Globus pallidus (tissue), 1 donor: ENCODE results near the gene CEP170.

Source experiments
- DNase-seq: peaks from one replicate; pipeline ENCODE4 v3.0.0-alpha.2; 2015; ENCODE audit warnings: low spot score

The CEP170 gene

GRCh38 chr1:243267914-243268653 lies 13.0 kb upstream of the CEP170 start:
- no peak for DNase-seq

DNA sequence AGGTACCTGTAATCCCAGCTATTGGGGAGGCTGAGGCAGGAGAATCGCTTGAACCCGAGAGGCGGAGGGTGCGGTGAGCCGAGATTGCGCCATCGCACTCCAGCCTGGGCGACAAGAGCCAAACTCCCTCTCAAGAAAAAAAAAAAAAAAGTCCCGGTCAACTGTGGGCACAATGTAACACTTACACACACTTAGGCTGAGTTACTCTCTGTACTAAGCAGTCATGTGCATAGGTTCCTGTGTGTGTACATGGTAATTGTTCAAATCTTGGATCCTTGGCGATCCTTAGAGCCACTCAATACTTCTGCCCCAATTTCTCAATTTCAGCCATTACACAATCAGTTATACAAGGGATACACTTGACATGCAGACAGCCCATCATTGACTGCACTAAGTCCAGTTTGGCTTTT lies 12.4 kb upstream of the CEP170 start:
- no peak for DNase-seq

DNA sequence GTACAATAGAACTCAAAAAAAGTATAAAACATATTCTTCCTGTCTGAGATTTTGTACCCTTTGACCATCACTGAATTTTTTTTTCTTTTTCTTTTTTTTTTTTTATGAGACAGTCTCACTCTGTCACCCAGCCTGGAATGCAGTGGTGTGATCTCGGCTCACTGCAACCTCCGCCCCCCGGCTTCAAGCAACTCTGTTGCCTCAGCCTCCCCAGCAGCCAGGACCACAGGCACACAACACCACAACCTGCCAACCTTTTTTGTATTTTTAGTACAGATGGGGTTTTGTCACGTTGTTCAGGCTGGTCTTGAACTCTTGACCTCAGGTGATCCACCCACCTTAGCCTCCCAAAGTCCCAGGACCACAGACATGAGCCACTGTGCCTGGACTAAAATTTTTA lies 11.2 kb upstream of the CEP170 start:
- DNase-seq: no peak

DNA sequence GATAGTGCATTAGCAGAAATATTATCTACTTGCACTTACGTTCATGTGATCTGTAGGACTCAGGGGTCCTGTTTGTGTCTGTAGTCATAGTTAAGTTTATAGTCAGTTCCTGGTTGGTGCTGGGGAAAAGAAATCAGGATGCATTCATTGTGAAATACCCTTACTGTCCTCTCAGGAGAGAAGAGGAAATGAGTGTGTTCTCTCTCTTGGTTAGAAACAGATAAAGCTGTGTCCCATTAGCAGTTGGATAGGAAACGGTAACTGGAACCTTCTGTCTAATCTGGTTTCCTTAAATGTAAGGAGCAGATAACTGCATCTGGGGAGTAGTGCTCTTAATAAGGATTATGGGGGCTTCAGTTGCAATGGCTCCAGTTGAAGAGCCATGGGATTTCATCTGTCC lies 9.6 kb upstream of the CEP170 start:
- DNase-seq: peak; percentile 41

DNA sequence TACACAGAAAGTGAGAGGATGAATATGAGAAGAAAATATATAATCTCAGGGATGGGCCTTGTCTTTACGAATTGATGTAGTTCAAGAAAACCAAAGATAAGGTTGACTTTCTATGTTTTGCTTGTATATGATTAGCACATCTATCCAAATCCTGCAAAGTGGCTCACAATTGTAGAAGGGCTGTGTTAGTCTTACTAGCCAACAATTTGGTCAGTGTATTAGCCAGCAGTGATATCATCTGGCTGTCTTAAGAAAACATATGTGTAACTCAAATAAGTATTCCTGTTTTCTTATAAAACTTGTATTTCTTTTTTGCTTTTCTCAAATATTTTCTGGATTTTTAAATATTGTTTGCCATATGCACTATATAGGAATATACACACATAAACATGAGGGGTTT lies 6.3 kb upstream of the CEP170 start:
- no peak for DNase-seq

DNA sequence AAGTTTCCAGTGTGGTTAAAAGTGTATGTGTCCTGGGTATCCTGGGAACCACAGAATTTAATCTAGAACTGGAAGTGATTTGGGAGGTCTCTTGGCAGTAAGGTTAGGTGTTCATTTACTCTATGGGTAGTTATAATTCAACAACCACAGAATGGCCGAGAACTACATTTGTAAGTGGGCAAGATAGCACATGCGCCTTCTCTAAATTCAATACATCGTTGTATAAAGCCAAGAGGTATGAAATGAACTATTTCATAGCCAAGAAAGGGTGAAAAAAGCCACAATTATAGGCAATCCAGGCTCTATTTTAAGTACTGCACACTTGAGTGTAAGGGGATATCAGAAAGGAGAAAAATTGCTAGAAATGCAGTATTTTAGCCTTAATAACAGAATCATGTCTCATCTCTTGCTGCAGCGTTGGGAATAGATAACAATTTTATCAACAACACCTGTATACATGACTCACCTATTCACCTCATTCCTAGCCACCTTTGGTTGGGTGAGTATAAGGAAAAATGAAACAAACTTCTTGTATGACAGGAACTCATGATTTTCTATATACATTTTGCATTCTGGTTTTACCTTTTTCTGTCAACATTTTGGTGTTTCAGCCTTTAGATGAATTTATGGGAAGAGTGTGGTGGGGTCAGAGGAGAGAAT lies 5.3 kb upstream of the CEP170 start:
- no peak for DNase-seq

DNA sequence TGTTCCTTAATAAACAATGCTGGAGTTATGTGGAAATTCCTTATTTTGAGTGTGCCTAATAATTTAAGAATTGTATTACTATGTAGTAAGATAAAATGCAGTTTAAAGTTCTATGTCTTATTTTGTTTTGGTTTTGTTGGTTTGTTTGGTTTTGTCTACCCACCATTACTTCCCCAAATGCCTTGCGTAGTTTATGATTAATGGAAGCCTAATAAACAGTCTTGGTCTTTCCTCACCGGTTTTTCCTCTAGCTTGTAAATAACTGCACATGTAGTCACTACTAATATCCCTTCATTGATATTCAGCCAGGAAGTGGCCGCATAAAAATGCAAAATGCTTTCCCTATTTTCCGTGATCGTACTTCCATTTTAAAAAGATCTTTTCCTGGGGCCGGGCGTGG lies 3.6 kb upstream of the CEP170 start:
- no peak for DNase-seq

DNA sequence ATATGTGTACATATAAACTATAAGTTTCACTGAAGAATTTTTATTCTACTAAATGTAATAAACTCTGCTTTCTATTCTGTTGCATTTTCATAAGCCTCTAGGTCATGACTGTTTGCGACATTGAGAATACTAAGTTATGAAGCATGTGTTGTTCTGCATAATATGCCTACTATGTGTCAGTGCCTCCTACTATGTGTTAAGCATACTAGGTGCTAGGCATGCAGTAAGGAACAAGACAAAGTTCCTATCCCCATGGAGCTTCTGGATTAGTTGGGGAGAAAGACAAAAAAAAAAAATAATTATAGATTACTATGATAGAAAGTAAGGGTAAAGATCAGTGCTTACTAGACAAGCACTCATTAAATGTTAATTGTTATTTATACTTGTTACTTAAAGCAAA lies 2.1 kb upstream of the CEP170 start:
- DNase-seq: no peak

- no peak for DNase-seq
Observed at GRCh38 chr1:243256590-243256989, 1.5 kb upstream of the CEP170 start.

DNA sequence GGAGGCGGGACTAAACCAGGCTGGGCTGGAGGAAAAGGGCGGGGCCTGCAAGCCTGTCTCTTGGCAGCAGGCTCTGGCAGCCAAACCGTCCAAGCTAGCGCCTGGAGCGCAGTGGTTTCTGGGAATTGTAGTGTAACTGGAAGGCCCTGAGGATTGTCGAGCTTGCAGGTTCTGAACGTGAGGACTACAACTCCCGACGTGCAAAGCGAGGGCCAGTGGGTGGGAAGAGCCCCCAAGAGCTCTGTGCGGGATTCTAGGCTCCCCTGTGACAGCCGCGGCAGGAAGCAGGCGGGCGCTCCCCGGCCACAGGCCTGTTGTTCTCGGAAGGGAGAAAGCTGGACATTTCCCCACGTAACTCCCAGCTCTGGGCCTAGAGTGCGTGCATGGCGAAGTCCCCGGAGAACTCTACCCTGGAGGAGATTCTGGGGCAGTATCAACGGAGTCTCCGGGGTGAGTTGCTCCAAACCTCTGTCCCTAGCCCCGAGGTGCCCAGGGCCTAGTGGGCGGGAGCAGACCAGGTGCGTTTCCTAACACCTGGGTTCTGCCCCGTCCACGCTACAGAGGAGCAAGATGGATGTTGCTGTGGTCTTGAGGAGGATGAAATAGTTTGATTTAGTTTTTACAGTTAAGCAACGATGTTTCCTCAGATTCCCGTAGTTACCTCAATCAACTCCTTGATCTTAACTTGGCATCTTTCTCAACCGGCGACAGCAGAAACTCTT lies 871 bp upstream of the CEP170 start, which contains the start of gene SDCCAG8:
TSS of gene SDCCAG8 (plus strand) at position 251 of the 722 bp plus-strand sequence. CDS start at position 384, 133 bp downstream.
- DNase-seq: peak; percentile 100

DNA sequence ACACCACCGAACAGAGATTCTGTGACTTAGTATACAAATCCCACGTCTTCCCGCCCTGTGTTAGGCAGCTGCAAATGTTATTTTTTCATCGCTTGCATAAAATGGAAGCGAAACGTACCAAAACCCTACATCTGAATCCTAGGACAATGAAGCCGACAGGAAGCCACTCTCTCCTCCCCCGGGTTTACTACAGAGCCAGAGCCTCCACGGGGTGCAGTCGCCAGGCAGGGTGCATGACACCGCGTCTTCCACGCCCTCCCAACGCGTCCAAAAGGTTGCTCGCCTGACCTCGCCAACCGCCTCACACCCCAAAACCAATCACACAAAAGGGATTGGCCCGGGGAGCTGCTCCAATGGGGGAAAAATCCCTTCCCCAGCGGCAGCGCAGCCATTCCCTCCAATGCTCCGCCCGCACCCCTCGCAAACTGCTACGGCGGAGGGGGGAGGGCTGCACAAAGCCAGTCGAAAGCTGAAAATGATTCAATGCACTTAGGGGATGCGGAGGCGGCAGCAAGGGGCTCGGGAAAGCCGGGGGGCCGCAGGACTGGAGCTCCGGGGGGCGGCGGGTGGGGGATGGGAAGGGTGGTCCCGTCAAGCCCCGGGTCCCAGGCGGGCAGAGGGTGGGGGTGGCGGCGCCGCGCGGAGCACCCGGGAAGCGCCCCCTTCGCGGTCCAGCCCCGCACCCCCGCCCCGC lies 701 bp downstream of the CEP170 start:
- peak; percentile 74 for DNase-seq

DNA sequence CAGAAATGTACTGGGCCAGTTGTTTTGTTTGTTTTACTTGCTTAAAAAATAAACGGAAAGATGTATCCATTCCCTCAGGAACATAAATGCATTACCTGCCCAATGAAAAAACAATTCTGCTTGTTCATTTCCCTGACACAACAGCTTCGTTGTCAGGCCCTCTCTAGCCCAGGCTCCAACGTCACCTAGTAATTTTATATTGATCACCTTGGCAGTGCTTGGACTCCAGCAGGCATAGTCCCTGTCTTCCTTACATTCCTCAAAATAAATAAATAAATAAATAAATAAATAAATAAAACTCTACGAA lies 1.2 kb downstream of the CEP170 start:
- DNase-seq: peak; percentile 58

DNA sequence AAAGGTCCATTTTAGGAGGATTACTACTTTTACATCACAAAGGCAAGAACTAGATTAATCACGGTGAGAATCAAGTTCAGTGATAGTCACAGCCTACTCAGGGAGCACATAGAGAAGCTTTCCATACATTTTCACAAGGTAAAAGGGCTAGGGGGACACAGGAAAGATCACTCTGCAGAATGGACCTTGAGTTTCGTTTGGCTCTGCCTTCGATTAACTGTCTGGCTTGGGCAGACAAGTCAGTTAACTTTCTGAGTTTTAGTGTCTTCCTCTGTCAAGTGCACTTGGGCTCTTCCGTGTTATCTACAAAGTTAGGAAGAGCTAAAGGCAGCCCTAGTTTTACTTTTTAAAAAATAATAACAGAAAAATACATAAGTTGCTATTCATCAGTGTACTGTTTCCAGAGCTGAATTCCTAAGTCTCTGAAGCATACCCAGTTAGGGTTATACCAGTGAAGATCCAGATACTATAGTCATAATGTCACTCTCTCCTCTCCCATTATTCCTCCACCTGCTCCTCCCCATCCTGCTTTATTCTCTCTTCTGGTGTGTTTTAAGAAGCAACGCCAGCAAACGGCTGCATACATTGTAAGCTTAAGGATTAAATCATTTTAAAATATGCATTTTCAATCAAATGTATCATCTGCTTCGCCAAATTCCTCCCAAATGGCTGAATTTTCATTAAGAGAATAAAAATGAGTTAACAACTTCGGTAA lies 1.7 kb downstream of the CEP170 start:
- DNase-seq: peak; percentile 43

- DNase-seq: no peak
Observed at GRCh38 chr1:243251539-243251938, 3.5 kb downstream of the CEP170 start.

DNA sequence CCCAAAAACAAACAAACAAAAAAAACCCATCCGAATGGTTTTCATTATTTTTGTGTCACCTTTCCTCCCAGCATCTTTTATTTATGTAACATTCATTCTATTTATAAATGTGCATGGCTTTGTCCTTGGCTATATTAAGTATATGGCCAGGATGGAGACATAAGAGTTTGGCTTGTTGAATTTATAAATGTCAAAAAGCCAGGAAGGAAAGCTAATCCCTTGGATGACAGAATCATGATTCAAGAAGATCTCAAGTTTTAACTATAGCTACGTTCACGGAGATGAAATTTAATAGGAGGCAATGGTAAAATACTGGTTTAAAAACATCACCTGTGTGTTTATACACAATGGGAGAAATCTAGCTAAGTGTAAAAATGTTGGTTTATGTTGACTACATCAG lies 5.0 kb downstream of the CEP170 start:
- no peak for DNase-seq

DNA sequence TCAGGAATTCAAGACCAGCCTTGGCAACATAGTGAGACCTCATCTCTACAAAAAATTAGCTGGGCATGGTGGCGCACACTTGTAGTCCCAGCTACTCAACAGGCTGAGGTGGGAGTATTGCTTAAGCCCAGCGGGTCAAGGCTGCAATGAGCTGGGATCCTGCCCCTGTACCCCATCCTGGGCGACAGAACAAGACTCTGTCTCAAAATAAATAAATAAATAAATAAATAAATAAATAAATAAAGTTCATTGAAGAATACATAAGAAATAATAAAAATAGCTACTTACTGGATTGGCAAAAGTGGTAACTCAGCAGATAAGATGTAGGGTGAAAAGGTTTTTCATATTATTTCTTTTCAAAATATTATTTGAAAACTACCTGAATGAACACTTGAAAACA lies 5.9 kb downstream of the CEP170 start:
- DNase-seq: no peak

GRCh38 chr1:243247901-243248300 lies 7.2 kb downstream of the CEP170 start:
- DNase-seq: no peak

DNA sequence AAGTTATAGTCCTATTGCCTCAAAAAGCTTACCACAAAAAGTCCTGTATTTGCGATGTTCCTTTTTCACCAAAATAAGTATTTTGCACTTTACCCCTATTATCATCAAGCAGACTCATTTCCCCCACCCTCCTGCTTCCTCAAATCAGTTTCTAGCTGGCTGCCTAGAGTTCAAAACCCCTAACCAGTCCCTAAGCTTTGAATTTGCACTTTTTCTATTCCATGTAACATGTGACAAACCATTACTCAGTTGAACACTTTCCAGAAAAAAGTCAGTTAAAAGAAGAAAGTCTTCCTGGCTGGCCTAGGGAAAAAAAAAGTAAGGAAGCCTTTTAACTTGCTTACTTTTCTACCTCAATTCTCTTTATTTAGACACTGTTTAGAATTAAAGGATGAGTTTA lies 8.2 kb downstream of the CEP170 start:
- peak; percentile 39 for DNase-seq

- no peak for DNase-seq
Observed at GRCh38 chr1:243244432-243244841, 10.6 kb downstream of the CEP170 start.

- no peak for DNase-seq
Observed at GRCh38 chr1:243236604-243237252, 18.4 kb downstream of the CEP170 start.

DNA sequence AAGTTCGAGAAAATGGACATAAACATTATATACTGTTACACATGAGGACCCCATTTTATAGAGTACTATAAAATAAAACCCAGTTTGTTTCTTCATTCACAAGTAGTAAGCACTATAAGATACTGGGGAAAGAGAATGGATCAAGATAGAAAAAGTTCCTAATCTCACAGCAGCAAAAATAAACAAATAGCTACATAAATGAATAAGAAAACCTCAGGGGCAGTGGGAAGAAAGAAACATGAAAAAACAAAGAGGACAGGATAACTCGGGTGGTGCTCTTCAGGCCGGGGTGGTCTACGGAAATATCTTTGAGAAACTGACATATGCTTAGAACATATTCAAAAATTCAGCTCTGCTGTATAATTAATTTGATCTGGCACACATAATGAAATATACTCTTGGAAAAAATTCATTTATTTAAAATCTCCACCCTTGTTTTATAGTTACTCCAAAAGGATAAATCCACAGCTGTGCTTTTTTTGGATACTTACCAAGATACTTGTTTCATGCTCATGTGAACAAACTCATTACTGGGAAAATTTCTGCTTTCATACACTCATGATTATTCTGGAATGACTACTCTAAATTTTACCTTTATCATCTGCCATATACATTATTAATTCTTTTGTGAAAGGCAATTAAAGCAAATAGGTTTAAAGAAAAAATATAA lies 20.0 kb downstream of the CEP170 start:
- no peak for DNase-seq
